Measurements from ENCODE around the gene ACO2. TPM values are rescaled to one million over a fixed set of nuclear protein-coding genes. Genes with fewer than 3 reads are reported as not detected.

ACO2 gene
- total and polyA plus RNA-seq, 2 of the 8 experiments (the other 6 are each of a cell fraction or from before 2014, with no cell fraction given) = 52.8 to 75.4 TPM

DNA sequence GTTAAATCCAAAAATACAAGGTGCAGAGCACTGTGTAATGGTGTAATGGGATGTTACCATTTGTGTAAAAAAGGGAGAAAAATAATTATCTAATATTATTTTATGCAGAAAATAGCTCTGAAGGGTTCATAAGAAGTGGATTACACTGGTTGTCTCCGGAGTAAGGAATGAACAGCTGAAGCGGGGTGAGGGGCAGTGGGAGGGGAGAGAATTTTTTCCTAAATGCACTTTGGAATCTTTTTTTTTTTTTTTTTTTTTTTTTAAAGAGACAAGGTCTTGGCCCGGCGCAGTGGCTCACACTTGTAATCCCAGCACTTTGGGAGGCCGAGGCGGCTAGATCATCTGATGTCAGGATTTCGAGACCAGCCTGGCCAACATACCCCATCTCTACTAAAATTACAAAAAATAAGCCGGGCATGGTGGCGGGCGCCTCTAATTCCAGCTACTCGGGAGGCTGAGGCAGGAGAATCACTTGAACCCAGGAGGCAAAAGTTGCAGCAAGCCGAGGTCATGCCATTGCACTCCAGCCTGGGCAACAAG lies 82.1 kb downstream of the ACO2 start:
- Histone ChIP-seq H2BK20ac (ENCODE audit: low read length) (no peak overlapping the region), H3K4me2 (ENCODE audit: insufficient read depth in 1 of 2, low read depth in 2 of 2, low read length in 2 of 2) (no peak overlapping the region), H3K18ac (ENCODE audit: extremely low read depth, low read length) (no peak overlapping the region), H2BK15ac (ENCODE audit: low read length) (no peak overlapping the region), H2BK120ac (replicated peaks; ENCODE audit: low read depth, low read length) (no peak overlapping the region), H3K4me3 (ENCODE audit: extremely low read depth in 1 of 4, insufficient read depth in 2 of 4, low read depth in 3 of 4, low read length in 4 of 4) (no peak overlapping the region), H3K79me2 (ENCODE audit: control insufficient read depth in 1 of 2, insufficient read depth in 2 of 2, low read length in 2 of 2) (no peaks in the 10 kb centered on the region), H4K8ac (ENCODE audit: extremely low read depth, insufficient read depth, low read length) (no peak overlapping the region), H2BK12ac (ENCODE audit: low read depth, low read length) (no peak overlapping the region), H3K79me1 (ENCODE audit: low read depth, low read length) (no peaks in the 10 kb centered on the region), H3K36me3 (ENCODE audit: control insufficient read depth in 2 of 4, insufficient read depth in 4 of 4, low read length in 3 of 4) (no peaks in the 10 kb centered on the region), H4K5ac (ENCODE audit: insufficient read length, low read depth, low read length) (no peak overlapping the region), H4K91ac (replicated peaks; ENCODE audit: insufficient read length, low read length) (no peak overlapping the region), H3K23me2 (ENCODE audit: low read depth, low read length) (no peaks in the 10 kb centered on the region), H3K56ac (replicated peaks; ENCODE audit: insufficient read length, low read depth, low read length) (no peak overlapping the region), H2BK5ac (ENCODE audit: low read depth, low read length) (no peak overlapping the region), H3K27ac (ENCODE audit: low read depth, low read length) (no peak overlapping the region), H3K4me1 (replicated peaks in 1 of 4; ENCODE audit: control insufficient read depth in 3 of 4, insufficient read depth in 4 of 4, low read length in 3 of 4) (peaks cover 0 to 2% (median 0%) of the 10 kb centered on the region in 4 experiments; a peak in 1 of 7 replicates), H3K9me3 (ENCODE audit: insufficient read depth in 2 of 2, low read depth in 1 of 2, low read length in 1 of 2) (no peaks in the 10 kb centered on the region), H3K27me3 (replicated peaks in 1 of 4; ENCODE audit: control insufficient read depth in 3 of 4, extremely low read depth in 1 of 4, insufficient read depth in 3 of 4, low read length in 3 of 4) (no peaks in the 10 kb centered on the region), H3K4ac (replicated peaks; ENCODE audit: insufficient read length, low read depth, low read length) (no peak overlapping the region), H3K9ac (replicated peaks in 1 of 4; ENCODE audit: extremely low read depth in 1 of 4, low read depth in 3 of 4, low read length in 3 of 4) (no peak overlapping the region), H2AFZ (ENCODE audit: low read length) (no peak overlapping the region), H4K20me1 (replicated peaks in 1 of 2; ENCODE audit: control insufficient read depth in 1 of 2, insufficient read depth in 2 of 2, low read length in 2 of 2) (no peaks in the 10 kb centered on the region), H2AK5ac (ENCODE audit: low read depth, low read length) (no peak overlapping the region), H3K23ac (ENCODE audit: insufficient read length) (no peak overlapping the region), H3K14ac (ENCODE audit: insufficient read length) (no peak overlapping the region)
- FAIRE-seq = no peak
- ChIA-PET POLR2A (ENCODE audit: partially characterized antibody) (interaction anchor here (1.1 kb wide), 1 partner anchor 11 kb away, joined by 4 read pairs; no protein-coding TSS in a partner anchor), CTCF (ENCODE audit: partially characterized antibody) (interaction anchor here (0.6 to 7.4 kb wide), 5 partner anchors 10 to 47 kb away, joined by 3 to 46 read pairs (median 13); partner anchors contain the start of gene CSDC2)
- no peak for DNase-seq (ENCODE audit: low read depth in 1 of 2, low spot score in 2 of 2)
- 91% methylated on average over 12 of the region's 12 CpGs; no CpG with 5 or more reads in 1 of the 2 experiments for WGBS, 2 experiments (ENCODE audit: extremely low coverage in 1 of 2, insufficient coverage in 1 of 2, insufficient read length in 1 of 2, insufficient replicate concordance in 2 of 2, low coverage in 1 of 2, low lambda C conversion rate in 2 of 2, missing lambda C conversion rate in 1 of 2)
- TF ChIP-seq TAF7 (optimal IDR thresholded peaks at IDR 0.05; ENCODE audit: borderline replicate concordance, low read depth, low read length) (no peak), MAFK (IDR thresholded peaks at IDR 0.05; ENCODE audit: low read depth, low read length) (no peak), SIRT6 (IDR thresholded peaks at IDR 0.05; ENCODE audit: low read length) (no peak), RAD21 (IDR thresholded peaks at IDR 0.05 in 1 of 2, conservative IDR thresholded peaks at IDR 0.05 in 1 of 2; ENCODE audit: low read depth in 2 of 2, low read length in 2 of 2) (no peak), RFX5 (IDR thresholded peaks at IDR 0.05; ENCODE audit: borderline replicate concordance, low read depth, low read length) (no peak), HDAC6 (IDR thresholded peaks at IDR 0.05; ENCODE audit: low read depth, low read length) (no peak), SRF (IDR thresholded peaks at IDR 0.05; ENCODE audit: low read depth, low read length) (no peak)
- TF ChIP-seq, protein P1, sequence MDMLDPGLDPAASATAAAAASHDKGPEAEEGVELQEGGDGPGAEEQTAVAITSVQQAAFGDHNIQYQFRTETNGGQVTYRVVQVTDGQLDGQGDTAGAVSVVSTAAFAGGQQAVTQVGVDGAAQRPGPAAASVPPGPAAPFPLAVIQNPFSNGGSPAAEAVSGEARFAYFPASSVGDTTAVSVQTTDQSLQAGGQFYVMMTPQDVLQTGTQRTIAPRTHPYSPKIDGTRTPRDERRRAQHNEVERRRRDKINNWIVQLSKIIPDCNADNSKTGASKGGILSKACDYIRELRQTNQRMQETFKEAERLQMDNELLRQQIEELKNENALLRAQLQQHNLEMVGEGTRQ (IDR thresholded peaks at IDR 0.05; ENCODE audit: low read length) = no peak
- TF ChIP-seq, protein P2, sequence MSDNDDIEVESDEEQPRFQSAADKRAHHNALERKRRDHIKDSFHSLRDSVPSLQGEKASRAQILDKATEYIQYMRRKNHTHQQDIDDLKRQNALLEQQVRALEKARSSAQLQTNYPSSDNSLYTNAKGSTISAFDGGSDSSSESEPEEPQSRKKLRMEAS (IDR thresholded peaks at IDR 0.05) = no peak

Data from H1 (cell line).